Posterior cingulate gyrus (tissue), 11 donors: ENCODE data around the gene XPOT.

Experiments used
- DNase-seq, 10 donors: peaks; one replicate each; pipeline versions ENCODE4 v3.0.0 to v3.0.0-alpha.2; 2020 to 2021; ENCODE audit warnings: mixed read lengths in 3 of 10
- intact Hi-C: fragments of 100-400 bp; cut with DNase I; formaldehyde crosslinking; loops from one replicate; pipeline ENCODE4 v1.15.1; 2023

The XPOT gene

GRCh38 chr12:64412459-64412858 is 8.3 kb downstream of the XPOT start:
- intact Hi-C loops, result no loop called here

GRCh38 chr12:64413884-64414283 is 9.7 kb downstream of the XPOT start:
- intact Hi-C loops, result no loop called here
- DNase-seq, result no peak

More at GRCh38 chr12:64412459-64412858, 8.3 kb downstream of the XPOT start:
- DNase-seq, result no peak

- DNase-seq, result no peak
- intact Hi-C loops, result no loop called here
Measured at GRCh38 chr12:64418209-64418608, 14.0 kb downstream of the XPOT start.

- no peak for DNase-seq
- intact Hi-C loops, result no loop called here
Measured at GRCh38 chr12:64419696-64420095, 15.5 kb downstream of the XPOT start.

- intact Hi-C loops, result no loop called here
- DNase-seq, result no peak
Measured at GRCh38 chr12:64427988-64428387, 23.8 kb downstream of the XPOT start.

GRCh38 chr12:64428956-64429355 is 24.8 kb downstream of the XPOT start:
- no peak for DNase-seq
- intact Hi-C loops, result no loop called here

- intact Hi-C loops, result no loop called here
Measured at GRCh38 chr12:64430886-64431285, 26.7 kb downstream of the XPOT start.

GRCh38 chr12:64431791-64432190 is 27.6 kb downstream of the XPOT start:
- intact Hi-C loops, result no loop called here
- no peak for DNase-seq

More at GRCh38 chr12:64430886-64431285, 26.7 kb downstream of the XPOT start:
- DNase-seq, result no peak

- intact Hi-C loops, result no loop called here
- no peak for DNase-seq
Measured at GRCh38 chr12:64433915-64434314, 29.7 kb downstream of the XPOT start.

- intact Hi-C loops, result loop anchor here (5.0 kb wide), 1 partner anchor 368 kb away; no protein-coding TSS in a partner anchor
- DNase-seq, result no peak
Measured at GRCh38 chr12:64440100-64440499, 35.9 kb downstream of the XPOT start.

- intact Hi-C loops, result no loop called here
- DNase-seq, result no peak
Measured at GRCh38 chr12:64445490-64445889, 41.3 kb downstream of the XPOT start.

GRCh38 chr12:64446295-64446694 is 42.1 kb downstream of the XPOT start:
- no peak for DNase-seq
- intact Hi-C loops, result no loop called here

GRCh38 chr12:64450057-64450640 is 46.0 kb downstream of the XPOT start:
- DNase-seq, result no peak
- intact Hi-C loops, result no loop called here

- intact Hi-C loops, result no loop called here
Measured at GRCh38 chr12:64450711-64451486, 46.7 kb downstream of the XPOT start.

GRCh38 chr12:64451687-64452558 is 47.7 kb downstream of the XPOT start, which contains the start of gene TBK1:
Gene TBK1, plus strand, starts transcription at chr12:64452120. Its CDS starts 3,751 bp downstream, at chr12:64455871.
- intact Hi-C loops, result loop anchor here (2.0 kb wide), 1 partner anchor 47 kb away; the partner anchor contains the start of gene XPOT
- peak; percentile 85 to 99 (median 91) for DNase-seq

More at GRCh38 chr12:64450711-64451486, 46.7 kb downstream of the XPOT start:
- no peak for DNase-seq

- intact Hi-C loops, result loop anchor here (2.0 kb wide), 1 partner anchor 48 kb away; the partner anchor contains the start of gene XPOT
- no peak for DNase-seq
Measured at GRCh38 chr12:64452559-64453329, 48.6 kb downstream of the XPOT start.

GRCh38 chr12:64455506-64455905 is 51.3 kb downstream of the XPOT start:
- DNase-seq, result no peak
- intact Hi-C loops, result no loop called here

- no peak for DNase-seq
Measured at GRCh38 chr12:64456119-64456518, 51.9 kb downstream of the XPOT start.

GRCh38 chr12:64457032-64457431 is 52.8 kb downstream of the XPOT start:
- no peak for DNase-seq
- intact Hi-C loops, result no loop called here

More at GRCh38 chr12:64456119-64456518, 51.9 kb downstream of the XPOT start:
- intact Hi-C loops, result no loop called here

GRCh38 chr12:64457466-64457865 is 53.3 kb downstream of the XPOT start:
- intact Hi-C loops, result no loop called here
- no peak for DNase-seq
